ENCODE results near the gene CERS4.

- TF ChIP-seq EP300 (IDR thresholded peaks at IDR 0.05) (peak in 1 of 4 donors; percentile 61), CTCF (IDR thresholded peaks at IDR 0.05) (no peak), POLR2AphosphoS5 (IDR thresholded peaks at IDR 0.05) (peak in 3 of 4 donors; percentile 33 to 78 (median 35)), POLR2A (IDR thresholded peaks at IDR 0.05) (no peak)
These were observed 31.4 kb downstream of the CERS4 start for GRCh38 chr19:8240274-8241229.
